Measurements from ENCODE around the gene GRM8. TPM values are rescaled to one million over a fixed set of nuclear protein-coding genes. Genes with fewer than 3 reads are reported as not detected.

GRM8 gene
- polyA plus RNA-seq, 1 donor (not counting 4 experiments of a cell fraction or from before 2014, with no cell fraction given): not detected

GRCh38 chr7:127270093-127270492 is 17.4 kb upstream of the GRM8 start:
- no peaks in the 10 kb centered on the region for H3K9me3 ChIP-seq (ENCODE audit: control insufficient read depth, low read depth, low read length)
- no peak overlapping the region for H3K4me2 ChIP-seq (ENCODE audit: control insufficient read depth, extremely low read depth, insufficient read depth, low read depth, low read length)
- H3K9me1 ChIP-seq (ENCODE audit: control insufficient read depth, extremely low read depth, insufficient read depth, low read length): no peaks in the 10 kb centered on the region
- no peaks in the 10 kb centered on the region for H3K4me1 ChIP-seq (ENCODE audit: control insufficient read depth, extremely low read depth, insufficient read depth, low read length)
- H4K20me1 ChIP-seq (ENCODE audit: control insufficient read depth, extremely low read depth, insufficient read depth, low read length): no peaks in the 10 kb centered on the region
- no peak overlapping the region for H3K9ac ChIP-seq (ENCODE audit: control insufficient read depth, extremely low read depth, insufficient read depth, low read length)
- FAIRE-seq: no peak
- dilution Hi-C loops (cut with MboI; ENCODE audit: extremely low pct_ligation_motif_present, low sequenced_read_pairs): no loop called here
- no peak for DNase-seq (ENCODE audit: low read depth, low spot score)
- TF ChIP-seq, protein P1, sequence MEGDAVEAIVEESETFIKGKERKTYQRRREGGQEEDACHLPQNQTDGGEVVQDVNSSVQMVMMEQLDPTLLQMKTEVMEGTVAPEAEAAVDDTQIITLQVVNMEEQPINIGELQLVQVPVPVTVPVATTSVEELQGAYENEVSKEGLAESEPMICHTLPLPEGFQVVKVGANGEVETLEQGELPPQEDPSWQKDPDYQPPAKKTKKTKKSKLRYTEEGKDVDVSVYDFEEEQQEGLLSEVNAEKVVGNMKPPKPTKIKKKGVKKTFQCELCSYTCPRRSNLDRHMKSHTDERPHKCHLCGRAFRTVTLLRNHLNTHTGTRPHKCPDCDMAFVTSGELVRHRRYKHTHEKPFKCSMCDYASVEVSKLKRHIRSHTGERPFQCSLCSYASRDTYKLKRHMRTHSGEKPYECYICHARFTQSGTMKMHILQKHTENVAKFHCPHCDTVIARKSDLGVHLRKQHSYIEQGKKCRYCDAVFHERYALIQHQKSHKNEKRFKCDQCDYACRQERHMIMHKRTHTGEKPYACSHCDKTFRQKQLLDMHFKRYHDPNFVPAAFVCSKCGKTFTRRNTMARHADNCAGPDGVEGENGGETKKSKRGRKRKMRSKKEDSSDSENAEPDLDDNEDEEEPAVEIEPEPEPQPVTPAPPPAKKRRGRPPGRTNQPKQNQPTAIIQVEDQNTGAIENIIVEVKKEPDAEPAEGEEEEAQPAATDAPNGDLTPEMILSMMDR (optimal IDR thresholded peaks at IDR 0.05 in 1 of 3, IDR thresholded peaks at IDR 0.05 in 1 of 3, conservative IDR thresholded peaks at IDR 0.05 in 1 of 3; ENCODE audit: extremely low read depth in 1 of 3, insufficient read depth in 2 of 3, low read length in 3 of 3): no peak
- TF ChIP-seq EZH2 (IDR thresholded peaks at IDR 0.05; ENCODE audit: low read length): no peak
- no peak overlapping the region for H2AFZ ChIP-seq (ENCODE audit: control insufficient read depth, low read length)
- H3K4me3 ChIP-seq (ENCODE audit: control insufficient read depth in 2 of 3, extremely low read depth in 1 of 3, insufficient read depth in 2 of 3, low read depth in 1 of 3, low read length in 3 of 3): no peak overlapping the region
- H3K27me3 ChIP-seq (ENCODE audit: control insufficient read depth, extremely low read depth, insufficient read depth, low read length): no peaks in the 10 kb centered on the region
- no peak overlapping the region for H3K27ac ChIP-seq (ENCODE audit: control insufficient read depth, insufficient read depth, low read length)
- no peaks in the 10 kb centered on the region for H3K79me2 ChIP-seq (ENCODE audit: control insufficient read depth, insufficient read depth, low read length)
- no peaks in the 10 kb centered on the region for H3K36me3 ChIP-seq (ENCODE audit: control insufficient read depth in 2 of 2, extremely low read depth in 1 of 2, insufficient read depth in 2 of 2, low read length in 2 of 2)

DNA sequence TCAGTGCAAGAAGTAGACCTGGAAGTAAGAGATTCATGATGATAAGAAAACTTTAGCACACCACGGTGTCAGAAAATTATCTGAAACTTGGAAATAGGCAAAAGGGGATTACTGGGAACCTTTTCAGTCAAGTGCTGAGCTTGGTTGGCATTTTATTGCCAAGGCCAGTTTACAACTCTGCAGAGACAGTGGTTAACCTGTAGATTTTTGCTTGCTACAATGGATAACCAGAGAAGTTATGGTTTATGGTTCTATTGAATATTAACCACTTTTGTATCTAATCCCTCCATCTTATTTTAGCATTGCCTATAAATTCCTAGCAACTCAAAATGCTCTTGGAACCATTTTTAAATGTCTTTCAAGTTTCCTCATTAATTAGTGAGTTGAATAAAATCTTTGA is 13.3 kb upstream of the GRM8 start:
- dilution Hi-C loops (cut with MboI; ENCODE audit: extremely low pct_ligation_motif_present, low sequenced_read_pairs): no loop called here

More for the DNA sequence above, 13.3 kb upstream of the GRM8 start:
- Histone ChIP-seq H3K79me2 (ENCODE audit: control insufficient read depth, insufficient read depth, low read length) (no peaks in the 10 kb centered on the region), H3K4me1 (ENCODE audit: control insufficient read depth, extremely low read depth, insufficient read depth, low read length) (no peaks in the 10 kb centered on the region), H3K9ac (ENCODE audit: control insufficient read depth, extremely low read depth, insufficient read depth, low read length) (no peak overlapping the region), H3K4me3 (ENCODE audit: control insufficient read depth in 2 of 3, extremely low read depth in 1 of 3, insufficient read depth in 2 of 3, low read depth in 1 of 3, low read length in 3 of 3) (no peak overlapping the region), H3K27me3 (ENCODE audit: control insufficient read depth, extremely low read depth, insufficient read depth, low read length) (no peaks in the 10 kb centered on the region), H2AFZ (ENCODE audit: control insufficient read depth, low read length) (no peak overlapping the region), H3K9me3 (ENCODE audit: control insufficient read depth, low read depth, low read length) (no peaks in the 10 kb centered on the region), H3K36me3 (ENCODE audit: control insufficient read depth in 2 of 2, extremely low read depth in 1 of 2, insufficient read depth in 2 of 2, low read length in 2 of 2) (no peaks in the 10 kb centered on the region), H3K9me1 (ENCODE audit: control insufficient read depth, extremely low read depth, insufficient read depth, low read length) (no peaks in the 10 kb centered on the region), H3K4me2 (ENCODE audit: control insufficient read depth, extremely low read depth, insufficient read depth, low read depth, low read length) (no peak overlapping the region), H3K27ac (ENCODE audit: control insufficient read depth, insufficient read depth, low read length) (no peak overlapping the region), H4K20me1 (ENCODE audit: control insufficient read depth, extremely low read depth, insufficient read depth, low read length) (no peaks in the 10 kb centered on the region)
- no peak for DNase-seq (ENCODE audit: low read depth, low spot score)
- TF ChIP-seq EZH2 (IDR thresholded peaks at IDR 0.05; ENCODE audit: low read length): no peak
- TF ChIP-seq, protein P1 (optimal IDR thresholded peaks at IDR 0.05 in 1 of 3, IDR thresholded peaks at IDR 0.05 in 1 of 3, conservative IDR thresholded peaks at IDR 0.05 in 1 of 3; ENCODE audit: extremely low read depth in 1 of 3, insufficient read depth in 2 of 3, low read length in 3 of 3): no peak
- FAIRE-seq: no peak
